H1 (cell line): ENCODE data around the gene ARID3B. TPM values are rescaled to one million over a fixed set of nuclear protein-coding genes. Genes with fewer than 3 reads are reported as not detected.

Experiments
- CTCF ChIA-PET: fragments of 300-600 bp; sonication (Branson Sonifier 250); formaldehyde crosslinking; loops from one replicate; lab custom pipeline; 2021; ENCODE audit not compliant: partially characterized antibody; lab: Charles Lee
- POLR2A ChIA-PET: fragments of 300-600 bp; sonication (Branson Sonifier 250); formaldehyde crosslinking; loops from one replicate; lab custom pipeline; 2021; ENCODE audit warnings: inconsistent platforms; ENCODE audit not compliant: partially characterized antibody; lab: Charles Lee
- DNase-seq, 2 experiments: peaks; one replicate each; pipeline versions ENCODE4 v3.0.0 to v3.0.0-alpha.2; 2010 to 2022; ENCODE audit warnings: low spot score in 2 of 2, low read depth in 1 of 2, mixed read lengths in 1 of 2
- FAIRE-seq: peaks from 2 replicates; lab custom pipeline; 2011; peaks lifted over from hg19 to GRCh38; lab: Jason Lieb, UNC
- H2AFZ ChIP-seq: 2 replicates; pipeline ENCODE4 v1.8.1; 2012; ENCODE audit warnings: low read length, inconsistent platforms
- H2AK5ac ChIP-seq: 2 replicates; pipeline ENCODE4 v1.6.1; 2013; ENCODE audit warnings: low read depth, low read length
- H2BK120ac ChIP-seq: replicated peaks from 2 replicates; pipeline ENCODE3; 2013; ENCODE audit warnings: low read depth, low read length, inconsistent platforms
- H2BK12ac ChIP-seq: 2 replicates; pipeline ENCODE4 v1.6.1; 2013; ENCODE audit warnings: low read depth, low read length
- H2BK15ac ChIP-seq: 2 replicates; pipeline ENCODE4 v1.6.1; 2013; ENCODE audit warnings: low read length
- H2BK20ac ChIP-seq: 2 replicates; pipeline ENCODE4 v1.6.1; 2013; ENCODE audit warnings: low read length
- H2BK5ac ChIP-seq: 2 replicates; pipeline ENCODE4 v1.6.1; 2013; ENCODE audit warnings: low read depth, low read length
- H3K14ac ChIP-seq: 2 replicates; pipeline ENCODE4 v1.6.1; 2013; ENCODE audit warnings: inconsistent platforms; ENCODE audit not compliant: insufficient read length
- H3K18ac ChIP-seq: 2 replicates; pipeline ENCODE4 v1.6.1; 2013; ENCODE audit warnings: low read length; ENCODE audit errors: extremely low read depth
- H3K23ac ChIP-seq: 2 replicates; pipeline ENCODE4 v1.6.1; 2013; ENCODE audit warnings: inconsistent platforms; ENCODE audit not compliant: insufficient read length
- H3K23me2 ChIP-seq: 2 replicates; pipeline ENCODE4 v1.6.1; 2013; ENCODE audit warnings: low read depth, low read length
- H3K27ac ChIP-seq: 2 replicates; pipeline ENCODE4 v1.6.1; 2011; ENCODE audit warnings: low read depth, low read length, inconsistent platforms
- H3K27me3 ChIP-seq, 4 experiments: replicated peaks in 1 of 4; 1 replicate in 1 of 4; 2 replicates in 3 of 4; pipeline versions ENCODE4 v1.6.1 to v1.8.1; 2011 to 2013; ENCODE audit warnings: low read length in 3 of 4, mild to moderate bottlenecking in 3 of 4, inconsistent platforms in 2 of 4, mixed read lengths in 2 of 4, moderate library complexity in 1 of 4; ENCODE audit not compliant: control insufficient read depth in 3 of 4, insufficient read depth in 3 of 4; ENCODE audit errors: extremely low read depth in 1 of 4
- H3K36me3 ChIP-seq, 4 experiments: 2 replicates each; pipeline versions ENCODE4 v1.6.1 to v1.8.1; 2011 to 2013; ENCODE audit warnings: mild to moderate bottlenecking in 4 of 4, low read length in 3 of 4, moderate library complexity in 2 of 4, control low read depth in 1 of 4, inconsistent platforms in 1 of 4; ENCODE audit not compliant: insufficient read depth in 4 of 4, control insufficient read depth in 2 of 4
- H3K4ac ChIP-seq: replicated peaks from 2 replicates; pipeline ENCODE3; 2013; ENCODE audit warnings: low read length, low read depth, mixed read lengths, inconsistent platforms; ENCODE audit not compliant: insufficient read length
- H3K4me1 ChIP-seq, 4 experiments: replicated peaks in 1 of 4; 1 replicate in 1 of 4; 2 replicates in 3 of 4; pipeline versions ENCODE4 v1.6.1 to v1.8.1; 2011 to 2013; ENCODE audit warnings: low read length in 3 of 4, inconsistent platforms in 2 of 4, mixed read lengths in 1 of 4; ENCODE audit not compliant: insufficient read depth in 4 of 4, control insufficient read depth in 3 of 4
- H3K4me2 ChIP-seq, 2 experiments: 2 replicates each; pipeline versions ENCODE4 v1.6.1 to v1.8.1; 2011 to 2013; ENCODE audit warnings: low read depth in 2 of 2, low read length in 2 of 2, control low read depth in 1 of 2, inconsistent platforms in 1 of 2, mild to moderate bottlenecking in 1 of 2; ENCODE audit not compliant: insufficient read depth in 1 of 2
- H3K4me3 ChIP-seq, 4 experiments: fragments of 200-600, 300-600 bp in 1 of 4; sonication (generic), shearing (Covaris generic), sonication (Bioruptor Twin) in 1 of 4; 2 replicates each; pipeline versions ENCODE4 v1.5.1 to v1.8.1; 2011 to 2016; ENCODE audit warnings: low read length in 4 of 4, low read depth in 3 of 4, control low read depth in 2 of 4, inconsistent platforms in 2 of 4, mild to moderate bottlenecking in 2 of 4, mixed read lengths in 1 of 4, moderate library complexity in 1 of 4; ENCODE audit not compliant: insufficient read depth in 2 of 4; ENCODE audit errors: extremely low read depth in 1 of 4
- H3K56ac ChIP-seq: replicated peaks from 2 replicates; pipeline ENCODE3; 2013; ENCODE audit warnings: low read depth, mild to moderate bottlenecking, mixed read lengths, low read length, inconsistent platforms; ENCODE audit not compliant: insufficient read length
- H3K79me1 ChIP-seq: 2 replicates; pipeline ENCODE4 v1.6.1; 2013; ENCODE audit warnings: low read depth, low read length, control low read depth
- H3K79me2 ChIP-seq, 2 experiments: 2 replicates each; pipeline versions ENCODE4 v1.6.1 to v1.8.1; 2012 to 2013; ENCODE audit warnings: low read length in 2 of 2, mild to moderate bottlenecking in 2 of 2, inconsistent platforms in 1 of 2; ENCODE audit not compliant: insufficient read depth in 2 of 2, control insufficient read depth in 1 of 2
- H3K9ac ChIP-seq, 4 experiments: replicated peaks in 1 of 4; 1 replicate in 1 of 4; 2 replicates in 3 of 4; pipeline versions ENCODE4 v1.6.1 to v1.8.1; 2011 to 2013; ENCODE audit warnings: low read depth in 3 of 4, low read length in 3 of 4, control low read depth in 2 of 4, mild to moderate bottlenecking in 2 of 4, moderate library complexity in 2 of 4, inconsistent platforms in 1 of 4; ENCODE audit errors: extremely low read depth in 1 of 4
- H3K9me3 ChIP-seq, 2 experiments: 2 replicates each; pipeline versions ENCODE4 v1.6.1 to v1.8.1; 2012 to 2013; ENCODE audit warnings: mild to moderate bottlenecking in 2 of 2, moderate library complexity in 2 of 2, control low read depth in 1 of 2, inconsistent platforms in 1 of 2, low read depth in 1 of 2, low read length in 1 of 2, mixed read lengths in 1 of 2; ENCODE audit not compliant: insufficient read depth in 2 of 2
- H4K20me1 ChIP-seq, 2 experiments: replicated peaks in 1 of 2; 2 replicates each; pipeline versions ENCODE3 to v1.8.1; 2011 to 2013; ENCODE audit warnings: inconsistent platforms in 2 of 2, low read length in 2 of 2, mild to moderate bottlenecking in 1 of 2; ENCODE audit not compliant: insufficient read depth in 2 of 2, control insufficient read depth in 1 of 2
- H4K5ac ChIP-seq: 2 replicates; pipeline ENCODE4 v1.6.1; 2013; ENCODE audit warnings: low read length, low read depth, mixed read lengths, inconsistent platforms; ENCODE audit not compliant: insufficient read length
- H4K8ac ChIP-seq: 2 replicates; pipeline ENCODE4 v1.8.0; 2013; ENCODE audit warnings: mild to moderate bottlenecking, moderate library complexity, low read length, inconsistent platforms; ENCODE audit not compliant: insufficient read depth; ENCODE audit errors: extremely low read depth
- H4K91ac ChIP-seq: replicated peaks from 2 replicates; pipeline ENCODE3; 2013; ENCODE audit warnings: low read length, mixed read lengths, inconsistent platforms; ENCODE audit not compliant: insufficient read length
- BRCA1 ChIP-seq: IDR thresholded peaks from 2 replicates; pipeline ENCODE4 v1.6.1; 2012; ENCODE audit warnings: low read depth, low read length, improper control_type of control experiment
- KDM4A ChIP-seq: IDR thresholded peaks from one replicate; pipeline ENCODE4 v1.7.1; 2012; ENCODE audit warnings: low read depth, mild to moderate bottlenecking, moderate library complexity, low read length, inconsistent platforms; ENCODE audit not compliant: severe bottlenecking
- PHF8 ChIP-seq: fragments of 200-600 bp; sonication (generic); conservative IDR thresholded peaks from 2 replicates; pipeline ENCODE4 v1.7.1; 2012; ENCODE audit warnings: low read depth, mild to moderate bottlenecking, inconsistent platforms, low read length, moderate library complexity
- POLR2A ChIP-seq, 2 experiments: IDR thresholded peaks; 1 replicate in 1 of 2; 2 replicates in 1 of 2; pipeline ENCODE4 v1.6.1; 2011; ENCODE audit warnings: low read depth in 2 of 2, low read length in 2 of 2, mild to moderate bottlenecking in 2 of 2; ENCODE audit errors: control extremely low read depth in 1 of 2
- WGBS, 2 experiments: shearing (Covaris generic) in 1 of 2; methylation state at CpG; one replicate each; pipeline versions ENCODE4 v1.1.6 to v1.1.7; 2013 to 2015; ENCODE audit warnings: low lambda C conversion rate in 2 of 2, mixed read lengths in 2 of 2, inconsistent platforms in 1 of 2, low coverage in 1 of 2, missing lambda C conversion rate in 1 of 2; ENCODE audit not compliant: insufficient replicate concordance in 2 of 2, insufficient coverage in 1 of 2, insufficient read length in 1 of 2; ENCODE audit errors: extremely low coverage in 1 of 2, missing lambda C conversion rate in 1 of 2; 5-methylcytosine and 5-hydroxymethylcytosine counted together
- polyA plus RNA-seq, 7 experiments: library from polyadenylated mRNA; depleted of rRNA in 3 of 7; stranded (reverse) in 5 of 7; unstranded in 2 of 7; fragments of >200 nt in 5 of 7; fragments of 200-250 nt in 2 of 7; gene quantifications; 1 replicate in 5 of 7; 2 replicates in 1 of 7; 4 replicates in 1 of 7; pipeline versions ENCODE4 v1.2.1 to v1.2.3, GENCODE V29; 2011 to 2013; ENCODE audit warnings: missing spikeins in 2 of 7, mixed read lengths in 2 of 7
- total RNA-seq: library from RNA; stranded (reverse); fragmentation: NEBNext Ultra II Directional; extraction: Animal tissue kit (Norgen Biotek cat#: 25700); gene quantifications from 2 replicates; pipeline ENCODE4 v1.2.1, GENCODE V29; 2021

Gene ARID3B
- total and polyA plus RNA-seq, 2 of the 8 experiments (the other 6 are each of a cell fraction or from before 2014, with no cell fraction given), result 81.0 to 115 TPM

DNA sequence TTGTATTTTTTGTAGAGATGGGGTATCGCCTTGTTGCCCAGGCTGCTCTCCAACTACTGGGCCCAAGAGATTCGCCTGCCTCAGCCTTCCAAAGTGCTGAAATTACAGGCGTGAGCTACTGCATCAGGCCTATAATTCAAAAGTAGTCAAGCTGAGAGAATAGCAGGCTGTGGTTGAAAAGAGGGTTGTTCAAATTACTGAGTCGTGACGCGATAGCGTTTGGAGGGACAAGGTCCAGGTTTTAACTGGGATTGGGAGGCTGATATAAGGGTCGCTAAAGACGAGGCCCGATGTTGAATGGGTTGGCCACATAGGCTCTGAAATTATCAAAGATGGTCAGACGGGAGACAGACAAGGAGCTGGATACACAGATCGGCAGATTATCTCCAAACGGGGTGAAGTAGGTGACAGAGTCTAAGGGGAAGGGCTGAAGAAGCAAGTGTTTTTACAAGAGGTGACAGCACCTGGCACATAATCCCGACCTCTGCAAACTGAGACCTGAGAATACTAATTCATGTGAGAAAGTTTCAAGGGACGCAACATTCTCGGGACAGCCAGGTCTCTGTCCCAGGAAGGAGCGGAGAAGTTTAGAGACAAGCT is 759 bp upstream of the ARID3B start:
- Histone ChIP-seq H3K4me1 (peaks cover 0 to 8% (median 4%) of the 10 kb centered on the region in 4 experiments; a peak in 4 of 7 replicates), H3K27ac (peak overlapping the region; percentile 57), H2BK15ac (no peak overlapping the region), H2BK12ac (peak overlapping the region; percentile 13; the same call in 1 of the 2 replicates), H4K5ac (peak overlapping the region; percentile 31), H3K4me2 (peak overlapping the region; percentile 88 to 95), H3K56ac (peak overlapping the region; percentile 50), H3K79me1 (no peaks in the 10 kb centered on the region), H4K91ac (no peak overlapping the region), H3K36me3 (peaks cover 2 to 12% (median 8%) of the 10 kb centered on the region in 4 experiments; a peak in 7 of 8 replicates), H2BK20ac (no peak overlapping the region; the same call in 1 of the 2 replicates), H3K4me3 (peak overlapping the region; percentile 85 to 91 (median 88)), H3K23ac (no peak overlapping the region), H3K18ac (peak overlapping the region; percentile 63), H2BK120ac (no peak overlapping the region), H3K9me3 (no peaks in the 10 kb centered on the region), H4K20me1 (peaks cover 4 to 13% of the 10 kb centered on the region in 2 experiments), H3K23me2 (peaks cover 16% of the 10 kb centered on the region), H3K14ac (no peak overlapping the region), H4K8ac (peak overlapping the region; percentile 90; the same call in 1 of the 2 replicates), H2AK5ac (no peak overlapping the region), H3K79me2 (peaks cover 17 to 49% of the 10 kb centered on the region in 2 experiments), H3K4ac (no peak overlapping the region), H3K27me3 (no peaks in the 10 kb centered on the region), H3K9ac (peak overlapping the region; percentile 65 to 94 (median 84)), H2BK5ac (peak overlapping the region; percentile 60), H2AFZ (no peak overlapping the region)
- POLR2A ChIA-PET, result interaction anchor here (0.9 to 3.4 kb wide), 16 partner anchors 11 to 220 kb away, joined by 3 to 58 read pairs (median 4); partner anchors contain the start of genes CLK3 and UBL7
- WGBS, 2 experiments, result 8% methylated on average over 17 of the region's 17 CpGs; no CpG with 5 or more reads in 1 of the 2 experiments
- no peak for FAIRE-seq
- DNase-seq, result no peak
- CTCF ChIA-PET, result interaction anchor here (0.8 to 1.4 kb wide), 5 partner anchors 8 to 87 kb away, joined by 3 to 7 read pairs (median 3); no protein-coding TSS in a partner anchor
- TF ChIP-seq KDM4A, result peak; percentile 26
- no peak for TF ChIP-seq BRCA1
- peak in 1 of 2 experiments; percentile 25; a peak in 1 of 3 replicates for TF ChIP-seq POLR2A (IDR thresholded peaks at IDR 0.05; ENCODE audit: control extremely low read depth in 1 of 2, low read depth in 2 of 2, low read length in 2 of 2)
- TF ChIP-seq PHF8, result 0 out of 2 replicates have a peak, but pooled peaks have one; percentile 15
